ENCODE results near the gene KLRF1.
"Not testable (repeated sequence)": the region's sequence is repeated elsewhere in the genome, so short reads cannot be mapped to it uniquely, and the experiment has no call there.

The KLRF1 gene

GRCh38 chr12:9872742-9873141 is 45.5 kb downstream of the KLRF1 start:
- H3K18ac ChIP-seq (ENCODE audit: low read length) = no peak overlapping the region
- no peak overlapping the region for H3K4me3 ChIP-seq (ENCODE audit: low read length)
- H3K4ac ChIP-seq (ENCODE audit: low read depth, low read length) = no peak overlapping the region
- H2BK15ac ChIP-seq (replicated peaks; ENCODE audit: low read depth) = no peak overlapping the region
- WGBS (ENCODE audit: extremely low coverage, insufficient coverage, low lambda C conversion rate) = no CpG with 5 or more reads among the region's 11 CpGs
- H3K56ac ChIP-seq (ENCODE audit: low read length) = no peak overlapping the region
- H2BK120ac ChIP-seq (ENCODE audit: low read depth, low read length) = no peak overlapping the region
- H3K27ac ChIP-seq (ENCODE audit: low read depth, low read length) = no peak overlapping the region
- no peak overlapping the region for H3K23ac ChIP-seq (ENCODE audit: low read length)
- no peak overlapping the region for H4K8ac ChIP-seq (ENCODE audit: low read depth, low read length)
- H2AK5ac ChIP-seq (ENCODE audit: low read length) = no peak overlapping the region
- H3K36me3 ChIP-seq (ENCODE audit: control insufficient read depth, insufficient read depth, low read length) = no peaks in the 10 kb centered on the region
- no peak overlapping the region for H3K9ac ChIP-seq (ENCODE audit: low read length)
- no peak overlapping the region for H4K5ac ChIP-seq (ENCODE audit: low read length)
- no peak overlapping the region for H3K4me2 ChIP-seq (ENCODE audit: low read length)
- H2BK5ac ChIP-seq (ENCODE audit: low read length) = no peak overlapping the region
- peaks cover 2% of the 10 kb centered on the region for H3K4me1 ChIP-seq (ENCODE audit: control insufficient read depth, low read depth, low read length)
- peak; percentile 7 for DNase-seq
- no peaks in the 10 kb centered on the region for H3K27me3 ChIP-seq (ENCODE audit: insufficient read depth, low read length, poor library complexity)
- H3K79me1 ChIP-seq (ENCODE audit: low read length) = no peaks in the 10 kb centered on the region
- no peaks in the 10 kb centered on the region for H3K79me2 ChIP-seq (ENCODE audit: control insufficient read depth, insufficient read depth, low read length)

GRCh38 chr12:9876120-9876519 is 48.8 kb downstream of the KLRF1 start:
- H3K27me3 ChIP-seq (ENCODE audit: insufficient read depth, low read length, poor library complexity); H3K4ac ChIP-seq (ENCODE audit: low read depth, low read length); H2BK15ac ChIP-seq (replicated peaks; ENCODE audit: low read depth); H3K4me2 ChIP-seq (ENCODE audit: low read length); H2AK5ac ChIP-seq (ENCODE audit: low read length); H3K79me2 ChIP-seq (ENCODE audit: control insufficient read depth, insufficient read depth, low read length); H2BK120ac ChIP-seq (ENCODE audit: low read depth, low read length); H3K4me1 ChIP-seq (ENCODE audit: control insufficient read depth, low read depth, low read length); H3K79me1 ChIP-seq (ENCODE audit: low read length); H3K23ac ChIP-seq (ENCODE audit: low read length); H3K27ac ChIP-seq (ENCODE audit: low read depth, low read length); H3K18ac ChIP-seq (ENCODE audit: low read length); H4K8ac ChIP-seq (ENCODE audit: low read depth, low read length); H3K56ac ChIP-seq (ENCODE audit: low read length); H3K36me3 ChIP-seq (ENCODE audit: control insufficient read depth, insufficient read depth, low read length); H3K4me3 ChIP-seq (ENCODE audit: low read length); H4K5ac ChIP-seq (ENCODE audit: low read length); DNase-seq; H3K9ac ChIP-seq (ENCODE audit: low read length); H2BK5ac ChIP-seq (ENCODE audit: low read length): not testable (repeated sequence)
- no CpG with 5 or more reads among the region's 26 CpGs for WGBS (ENCODE audit: extremely low coverage, insufficient coverage, low lambda C conversion rate)

DNA sequence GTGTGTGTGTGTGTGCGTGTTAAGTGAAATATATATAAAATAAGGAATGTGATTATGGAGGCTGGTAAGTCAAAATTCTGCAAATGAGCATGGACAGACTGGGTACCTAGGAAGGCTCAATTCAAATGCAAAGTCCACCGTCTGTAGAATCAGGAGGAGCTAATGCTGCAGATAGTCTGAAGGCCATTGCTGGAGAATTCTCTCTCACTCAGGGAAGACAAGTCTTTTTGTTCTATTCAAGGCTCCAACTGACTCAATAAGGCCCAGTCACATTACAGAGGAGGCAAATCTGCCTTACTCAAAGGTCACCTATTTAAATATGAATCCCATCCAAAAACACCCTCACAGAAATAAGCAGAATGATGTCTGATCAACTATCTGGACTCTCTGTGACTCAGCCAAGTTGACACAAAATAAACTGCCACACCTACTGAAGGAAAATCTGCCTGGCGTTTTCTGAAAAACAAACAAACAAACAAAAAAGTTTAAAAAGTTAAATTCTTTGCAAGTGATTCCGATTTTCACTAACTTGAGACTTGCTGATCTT is 53.3 kb downstream of the KLRF1 start:
- no peak overlapping the region for H3K23ac ChIP-seq (ENCODE audit: low read length)
- H3K79me2 ChIP-seq (ENCODE audit: control insufficient read depth, insufficient read depth, low read length) = no peaks in the 10 kb centered on the region
- H3K4ac ChIP-seq (ENCODE audit: low read depth, low read length) = no peak overlapping the region
- H3K36me3 ChIP-seq (ENCODE audit: control insufficient read depth, insufficient read depth, low read length) = no peaks in the 10 kb centered on the region
- no peaks in the 10 kb centered on the region for H3K4me1 ChIP-seq (ENCODE audit: control insufficient read depth, low read depth, low read length)
- no peaks in the 10 kb centered on the region for H3K79me1 ChIP-seq (ENCODE audit: low read length)
- no peak overlapping the region for H4K8ac ChIP-seq (ENCODE audit: low read depth, low read length)
- no peaks in the 10 kb centered on the region for H3K27me3 ChIP-seq (ENCODE audit: insufficient read depth, low read length, poor library complexity)
- no peak overlapping the region for H3K9ac ChIP-seq (ENCODE audit: low read length)
- H3K18ac ChIP-seq (ENCODE audit: low read length) = no peak overlapping the region
- H3K27ac ChIP-seq (ENCODE audit: low read depth, low read length) = no peak overlapping the region
- H2BK15ac ChIP-seq (replicated peaks; ENCODE audit: low read depth) = no peak overlapping the region
- no peak overlapping the region for H2AK5ac ChIP-seq (ENCODE audit: low read length)
- no peak for DNase-seq
- 100% methylated on average over 1 of the region's 4 CpGs for WGBS (ENCODE audit: extremely low coverage, insufficient coverage, low lambda C conversion rate)
- no peak overlapping the region for H3K4me2 ChIP-seq (ENCODE audit: low read length)
- H4K5ac ChIP-seq (ENCODE audit: low read length) = no peak overlapping the region
- H2BK5ac ChIP-seq (ENCODE audit: low read length) = no peak overlapping the region
- no peak overlapping the region for H2BK120ac ChIP-seq (ENCODE audit: low read depth, low read length)
- H3K4me3 ChIP-seq (ENCODE audit: low read length) = no peak overlapping the region
- H3K56ac ChIP-seq (ENCODE audit: low read length) = no peak overlapping the region

DNA sequence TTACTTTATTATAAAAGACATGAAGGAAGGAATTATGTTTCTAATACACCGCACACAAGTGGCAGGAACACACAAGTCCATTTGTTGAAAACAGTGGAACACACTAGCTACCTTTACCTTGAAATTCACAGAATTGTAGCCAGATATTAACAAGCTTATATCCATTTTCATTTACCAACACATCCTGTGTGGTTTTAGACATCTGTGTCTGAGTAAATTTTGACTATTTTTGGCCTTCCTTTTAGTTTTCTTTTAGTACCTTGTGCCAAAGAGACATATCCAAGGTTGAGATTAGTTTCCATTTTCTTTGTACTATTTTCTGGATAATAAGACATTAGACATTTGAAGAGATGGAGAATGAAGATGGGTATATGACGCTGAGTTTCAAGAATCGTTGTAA is 54.0 kb downstream of the KLRF1 start, which contains the start of gene KLRF2:
TSS of gene KLRF2 (plus strand) at position 244 of the 400 bp plus-strand sequence. CDS start at position 351, 107 bp downstream.
- Histone ChIP-seq H3K4me1 (ENCODE audit: control insufficient read depth, low read depth, low read length) (no peaks in the 10 kb centered on the region), H3K4me2 (ENCODE audit: low read length) (no peak within 1 kb of the TSS), H3K79me2 (ENCODE audit: control insufficient read depth, insufficient read depth, low read length) (no peaks in the 10 kb centered on the region), H2AK5ac (ENCODE audit: low read length) (no peak within 1 kb of the TSS), H3K4ac (ENCODE audit: low read depth, low read length) (no peak within 1 kb of the TSS), H2BK120ac (ENCODE audit: low read depth, low read length) (no peak within 1 kb of the TSS), H4K8ac (ENCODE audit: low read depth, low read length) (no peak within 1 kb of the TSS), H4K5ac (ENCODE audit: low read length) (no peak within 1 kb of the TSS), H3K79me1 (ENCODE audit: low read length) (no peaks in the 10 kb centered on the region), H3K56ac (ENCODE audit: low read length) (no peak within 1 kb of the TSS), H3K18ac (ENCODE audit: low read length) (no peak within 1 kb of the TSS), H3K27ac (ENCODE audit: low read depth, low read length) (no peak within 1 kb of the TSS), H3K23ac (ENCODE audit: low read length) (no peak within 1 kb of the TSS), H3K27me3 (ENCODE audit: insufficient read depth, low read length, poor library complexity) (no peaks in the 10 kb centered on the region), H3K4me3 (ENCODE audit: low read length) (no peak within 1 kb of the TSS), H3K36me3 (ENCODE audit: control insufficient read depth, insufficient read depth, low read length) (no peaks in the 10 kb centered on the region), H2BK5ac (ENCODE audit: low read length) (no peak within 1 kb of the TSS), H2BK15ac (replicated peaks; ENCODE audit: low read depth) (no peak within 1 kb of the TSS), H3K9ac (ENCODE audit: low read length) (no peak within 1 kb of the TSS)
- WGBS (ENCODE audit: extremely low coverage, insufficient coverage, low lambda C conversion rate) = no CpG with 5 or more reads among the region's 3 CpGs
- no peak for DNase-seq

DNA sequence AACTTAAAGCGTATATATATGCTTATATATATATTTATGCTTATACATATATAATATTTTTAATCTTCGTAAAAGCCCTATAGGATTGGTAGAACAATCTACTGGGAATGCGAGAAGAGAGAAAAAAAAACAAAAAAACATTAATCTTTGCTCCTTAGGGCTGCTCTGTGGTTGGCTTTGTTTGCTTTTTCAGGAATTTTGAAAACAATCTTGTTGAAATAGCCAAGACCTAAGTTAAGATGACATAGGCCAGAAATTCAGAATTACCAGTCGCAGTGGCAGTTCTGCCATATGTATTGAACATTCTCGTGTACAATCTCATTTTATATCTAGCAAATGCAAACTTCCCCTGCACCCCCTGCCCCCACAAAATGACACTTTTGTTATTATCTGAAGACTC is 54.7 kb downstream of the KLRF1 start:
- no peak overlapping the region for H4K8ac ChIP-seq (ENCODE audit: low read depth, low read length)
- no peak overlapping the region for H2AK5ac ChIP-seq (ENCODE audit: low read length)
- H3K79me1 ChIP-seq (ENCODE audit: low read length) = no peaks in the 10 kb centered on the region
- H3K4me1 ChIP-seq (ENCODE audit: control insufficient read depth, low read depth, low read length) = no peaks in the 10 kb centered on the region
- no peak overlapping the region for H3K18ac ChIP-seq (ENCODE audit: low read length)
- no peak overlapping the region for H3K4ac ChIP-seq (ENCODE audit: low read depth, low read length)
- no peaks in the 10 kb centered on the region for H3K79me2 ChIP-seq (ENCODE audit: control insufficient read depth, insufficient read depth, low read length)
- H3K56ac ChIP-seq (ENCODE audit: low read length) = no peak overlapping the region
- no peak overlapping the region for H4K5ac ChIP-seq (ENCODE audit: low read length)
- no peak for DNase-seq
- H3K23ac ChIP-seq (ENCODE audit: low read length) = no peak overlapping the region
- no peak overlapping the region for H3K4me3 ChIP-seq (ENCODE audit: low read length)
- no peak overlapping the region for H2BK5ac ChIP-seq (ENCODE audit: low read length)
- H3K9ac ChIP-seq (ENCODE audit: low read length) = no peak overlapping the region
- H3K4me2 ChIP-seq (ENCODE audit: low read length) = no peak overlapping the region
- H2BK15ac ChIP-seq (replicated peaks; ENCODE audit: low read depth) = no peak overlapping the region
- H3K36me3 ChIP-seq (ENCODE audit: control insufficient read depth, insufficient read depth, low read length) = no peaks in the 10 kb centered on the region
- no peak overlapping the region for H3K27ac ChIP-seq (ENCODE audit: low read depth, low read length)
- H3K27me3 ChIP-seq (ENCODE audit: insufficient read depth, low read length, poor library complexity) = no peaks in the 10 kb centered on the region
- WGBS (ENCODE audit: extremely low coverage, insufficient coverage, low lambda C conversion rate) = no CpG with 5 or more reads among the region's 5 CpGs
- no peak overlapping the region for H2BK120ac ChIP-seq (ENCODE audit: low read depth, low read length)

DNA sequence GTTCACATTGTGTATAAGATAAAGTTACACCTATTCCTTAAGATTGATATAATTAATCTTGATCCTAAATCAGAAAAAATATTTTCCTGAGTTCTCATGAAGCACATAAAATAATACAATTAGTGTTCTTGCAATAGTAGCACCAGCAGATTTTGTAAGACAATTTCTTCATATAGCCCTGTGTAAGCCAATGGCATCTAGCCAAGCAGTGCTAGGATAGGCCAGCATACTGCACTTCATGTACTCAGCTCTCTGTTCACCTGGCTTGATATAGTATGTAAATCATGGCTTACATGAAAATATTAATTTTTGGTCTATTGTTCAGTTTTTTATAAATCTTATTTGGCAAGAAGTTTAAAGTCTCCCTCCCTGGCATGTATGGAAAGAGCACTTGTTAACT is 55.9 kb downstream of the KLRF1 start:
- H3K56ac ChIP-seq (ENCODE audit: low read length) = no peak overlapping the region
- no peak overlapping the region for H2BK15ac ChIP-seq (replicated peaks; ENCODE audit: low read depth)
- H3K18ac ChIP-seq (ENCODE audit: low read length) = no peak overlapping the region
- no peaks in the 10 kb centered on the region for H3K79me2 ChIP-seq (ENCODE audit: control insufficient read depth, insufficient read depth, low read length)
- no peak overlapping the region for H2BK5ac ChIP-seq (ENCODE audit: low read length)
- no peak overlapping the region for H2AK5ac ChIP-seq (ENCODE audit: low read length)
- no peak overlapping the region for H2BK120ac ChIP-seq (ENCODE audit: low read depth, low read length)
- no peak overlapping the region for H3K9ac ChIP-seq (ENCODE audit: low read length)
- H3K4ac ChIP-seq (ENCODE audit: low read depth, low read length) = no peak overlapping the region
- H3K27me3 ChIP-seq (ENCODE audit: insufficient read depth, low read length, poor library complexity) = no peaks in the 10 kb centered on the region
- DNase-seq = no peak
- H3K36me3 ChIP-seq (ENCODE audit: control insufficient read depth, insufficient read depth, low read length) = no peaks in the 10 kb centered on the region
- H3K23ac ChIP-seq (ENCODE audit: low read length) = no peak overlapping the region
- no peak overlapping the region for H3K4me3 ChIP-seq (ENCODE audit: low read length)
- no peaks in the 10 kb centered on the region for H3K79me1 ChIP-seq (ENCODE audit: low read length)
- no peak overlapping the region for H3K27ac ChIP-seq (ENCODE audit: low read depth, low read length)
- H3K4me2 ChIP-seq (ENCODE audit: low read length) = no peak overlapping the region
- H4K5ac ChIP-seq (ENCODE audit: low read length) = no peak overlapping the region
- no peaks in the 10 kb centered on the region for H3K4me1 ChIP-seq (ENCODE audit: control insufficient read depth, low read depth, low read length)
- no peak overlapping the region for H4K8ac ChIP-seq (ENCODE audit: low read depth, low read length)
